Rectal smooth muscle tissue (tissue), 1 donor: ENCODE measurements around the gene OR51S1.
"Not testable (repeated sequence)": the region's sequence is repeated elsewhere in the genome, so short reads cannot be mapped to it uniquely, and the experiment has no call there.

Experiments
- H3K27ac ChIP-seq: one replicate; pipeline ENCODE4 v1.7.0; 2013; ENCODE audit warnings: low read depth, low read length, inconsistent platforms
- H3K27me3 ChIP-seq: one replicate; pipeline ENCODE4 v1.7.0; 2013; ENCODE audit warnings: low read length; ENCODE audit not compliant: control insufficient read depth, insufficient read depth
- H3K36me3 ChIP-seq: one replicate; pipeline ENCODE4 v1.7.0; 2013; ENCODE audit warnings: low read length; ENCODE audit not compliant: control insufficient read depth, insufficient read depth
- H3K4me1 ChIP-seq: one replicate; pipeline ENCODE4 v1.7.0; 2013; ENCODE audit warnings: low read length; ENCODE audit not compliant: control insufficient read depth, insufficient read depth
- H3K4me3 ChIP-seq: one replicate; pipeline ENCODE4 v1.7.0; 2013; ENCODE audit warnings: low read length
- H3K9ac ChIP-seq: one replicate; pipeline ENCODE4 v1.7.0; 2013; ENCODE audit warnings: low read length

Gene OR51S1

DNA sequence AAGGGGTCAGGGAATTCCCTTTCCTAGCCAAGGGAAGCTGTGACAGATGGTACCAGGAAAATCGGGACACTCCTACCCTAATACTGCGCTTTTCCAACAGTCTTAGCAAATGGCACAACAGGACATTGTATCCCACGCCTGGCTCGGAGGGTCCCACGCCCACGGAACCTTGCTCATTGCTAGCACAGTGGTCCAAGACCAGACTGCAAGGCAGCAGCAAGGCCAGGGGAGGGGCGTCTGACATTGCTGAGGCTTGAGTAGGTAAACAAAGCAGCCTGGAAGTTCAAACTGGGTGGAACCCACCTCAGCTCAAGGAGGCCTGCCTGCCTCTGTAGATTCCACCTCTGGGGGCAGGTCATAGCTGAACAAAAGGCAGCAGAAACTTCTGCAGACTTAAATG is 5.3 kb upstream of the OR51S1 start:
- H3K9ac ChIP-seq, H3K4me3 ChIP-seq, H3K36me3 ChIP-seq, H3K4me1 ChIP-seq, H3K27ac ChIP-seq, H3K27me3 ChIP-seq: not testable (repeated sequence)

GRCh38 chr11:4851033-4851432 is 2.0 kb upstream of the OR51S1 start:
- Histone ChIP-seq H3K4me1 (no peaks in the 10 kb centered on the region), H3K4me3 (no peak overlapping the region), H3K27ac (no peak overlapping the region), H3K36me3 (no peaks in the 10 kb centered on the region), H3K27me3 (no peaks in the 10 kb centered on the region), H3K9ac (no peak overlapping the region)

DNA sequence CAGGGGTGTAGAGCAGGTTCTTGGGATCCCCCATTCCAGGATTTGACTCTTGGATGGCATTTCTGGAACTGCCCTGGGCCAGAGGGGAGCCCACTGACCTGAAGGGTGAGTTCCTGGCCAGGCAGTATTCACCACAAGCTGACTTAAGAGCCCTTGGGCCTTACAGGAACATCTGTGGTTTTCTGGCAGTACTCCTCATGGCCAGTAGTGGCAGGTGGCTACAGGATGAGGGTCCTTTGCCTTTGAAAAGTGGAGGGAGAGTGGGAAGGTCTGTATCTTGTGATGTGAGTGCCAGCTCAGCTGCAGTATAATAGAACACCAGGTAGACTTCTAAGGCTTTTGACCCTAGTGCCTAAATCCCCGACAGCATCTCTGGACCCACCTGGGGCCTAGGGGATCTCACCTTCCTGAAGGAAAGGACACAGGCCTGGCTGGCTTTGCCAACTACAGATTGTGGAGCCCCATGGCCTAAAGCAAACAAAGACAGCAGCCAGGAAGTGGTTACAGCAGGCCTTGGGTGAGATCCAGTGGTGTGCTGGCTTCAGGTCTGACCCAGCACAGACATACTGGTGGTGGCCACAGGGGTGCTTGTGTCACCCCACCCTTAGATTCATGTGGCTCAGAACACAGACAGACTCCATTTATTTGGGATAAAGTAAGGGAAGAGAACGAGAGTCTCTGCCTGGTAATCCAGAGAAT is 9.0 kb downstream of the OR51S1 start:
- H3K27ac ChIP-seq = no peak overlapping the region
- H3K4me3 ChIP-seq = no peak overlapping the region
- no peaks in the 10 kb centered on the region for H3K27me3 ChIP-seq
- no peaks in the 10 kb centered on the region for H3K36me3 ChIP-seq
- H3K4me1 ChIP-seq = no peaks in the 10 kb centered on the region
- H3K9ac ChIP-seq = no peak overlapping the region

DNA sequence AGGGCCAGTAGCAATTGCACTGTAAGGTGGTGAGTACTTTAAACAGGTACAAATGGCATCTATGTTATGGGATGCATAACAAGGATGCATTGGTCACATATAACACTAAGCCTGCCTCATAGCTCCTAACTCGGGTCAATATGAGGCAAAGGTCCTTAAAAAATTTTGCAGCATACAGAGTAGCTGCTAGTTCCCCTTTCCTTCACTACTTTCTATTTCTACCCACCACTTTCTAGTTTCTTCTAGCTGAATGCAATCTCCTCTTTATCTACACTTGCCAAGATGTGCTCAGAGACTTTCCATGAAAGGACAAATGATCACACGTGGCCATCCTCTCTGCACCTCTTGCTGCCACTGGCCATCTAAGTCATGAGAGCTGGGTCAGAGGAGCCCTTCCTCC is 18.1 kb downstream of the OR51S1 start:
- H3K36me3 ChIP-seq = no peaks in the 10 kb centered on the region
- H3K27me3 ChIP-seq = no peaks in the 10 kb centered on the region
- H3K4me1 ChIP-seq = no peaks in the 10 kb centered on the region
- H3K27ac ChIP-seq = no peak overlapping the region
- H3K9ac ChIP-seq = no peak overlapping the region
- no peak overlapping the region for H3K4me3 ChIP-seq

DNA sequence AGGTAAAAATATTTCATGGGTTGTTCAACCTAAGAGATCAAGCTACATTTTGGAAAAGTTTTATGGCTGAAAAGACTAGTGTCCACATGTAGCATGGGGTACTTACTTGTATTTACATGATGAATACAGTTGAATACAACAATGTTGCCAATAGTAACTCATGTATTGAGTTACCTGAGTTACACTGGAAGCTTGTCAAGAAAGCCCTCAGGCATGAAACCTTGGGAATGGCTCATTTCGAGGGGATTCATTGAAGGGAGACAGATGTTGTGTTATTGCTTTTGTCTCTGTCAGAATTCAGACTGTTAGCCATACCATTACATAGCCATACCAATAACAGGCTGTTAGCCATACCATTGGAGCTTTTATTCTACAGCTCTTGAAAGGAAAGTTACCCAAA is 18.7 kb downstream of the OR51S1 start:
- H3K4me3 ChIP-seq = no peak overlapping the region
- no peaks in the 10 kb centered on the region for H3K36me3 ChIP-seq
- H3K27me3 ChIP-seq = no peaks in the 10 kb centered on the region
- no peak overlapping the region for H3K9ac ChIP-seq
- no peaks in the 10 kb centered on the region for H3K4me1 ChIP-seq
- H3K27ac ChIP-seq = no peak overlapping the region

DNA sequence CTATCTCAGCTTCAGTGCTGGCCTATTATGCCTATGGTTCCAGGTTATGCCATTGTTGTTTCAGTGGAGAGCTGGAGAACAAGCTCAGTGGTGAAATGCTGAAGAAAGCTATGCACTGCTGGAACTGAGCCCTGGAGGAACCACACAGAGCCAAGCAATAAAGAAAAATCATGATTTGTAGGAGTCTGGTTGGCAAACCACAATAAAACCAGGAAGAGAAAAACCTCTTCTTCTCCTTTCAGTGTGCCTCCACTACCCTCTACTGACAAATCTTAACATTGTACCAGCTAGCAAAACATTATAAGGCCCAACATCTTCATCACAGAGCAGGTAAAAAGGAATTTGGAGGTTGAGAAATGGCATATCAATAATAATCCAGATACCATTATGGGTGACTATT is 22.6 kb downstream of the OR51S1 start:
- H3K9ac ChIP-seq = no peak overlapping the region
- H3K4me1 ChIP-seq = no peaks in the 10 kb centered on the region
- H3K4me3 ChIP-seq = no peak overlapping the region
- H3K36me3 ChIP-seq = no peaks in the 10 kb centered on the region
- no peak overlapping the region for H3K27ac ChIP-seq
- no peaks in the 10 kb centered on the region for H3K27me3 ChIP-seq

DNA sequence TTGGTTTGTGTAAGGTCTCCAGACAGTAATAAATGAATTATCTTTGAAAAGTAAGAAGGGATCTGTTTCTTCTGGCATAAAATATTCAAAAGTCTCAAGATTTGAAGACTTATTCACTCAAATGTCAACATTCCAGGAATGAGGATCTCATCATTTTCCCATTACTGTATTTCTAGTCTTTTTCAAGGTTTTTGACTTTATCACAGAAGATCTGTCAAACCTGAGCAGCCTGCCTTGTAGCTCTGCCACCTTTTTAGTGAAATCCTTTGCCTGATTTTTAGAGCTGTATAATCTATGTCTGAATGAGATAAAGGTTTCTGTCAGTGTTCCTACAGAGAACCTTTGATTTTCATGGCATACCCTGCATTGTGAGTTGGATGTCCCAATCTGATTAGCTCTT is 23.9 kb downstream of the OR51S1 start:
- no peak overlapping the region for H3K27ac ChIP-seq
- H3K4me3 ChIP-seq = no peak overlapping the region
- H3K9ac ChIP-seq = no peak overlapping the region
- H3K27me3 ChIP-seq = no peaks in the 10 kb centered on the region
- H3K36me3 ChIP-seq = no peaks in the 10 kb centered on the region
- H3K4me1 ChIP-seq = no peaks in the 10 kb centered on the region

- Histone ChIP-seq H3K36me3 (no peaks in the 10 kb centered on the region), H3K4me1 (no peaks in the 10 kb centered on the region), H3K27ac (no peak within 1 kb of the TSS), H3K27me3 (no peaks in the 10 kb centered on the region), H3K4me3 (no peak within 1 kb of the TSS), H3K9ac (no peak within 1 kb of the TSS)
Measured at GRCh38 chr11:4821021-4821420, 28.0 kb downstream of the OR51S1 start, which contains the start of gene OR51F2. Gene OR51F2, plus strand, starts transcription at chr11:4821321. Its CDS starts 101 bp downstream, at chr11:4821422.

- Histone ChIP-seq H3K9ac (no peak overlapping the region), H3K27me3 (no peaks in the 10 kb centered on the region), H3K36me3 (no peaks in the 10 kb centered on the region), H3K4me1 (no peaks in the 10 kb centered on the region), H3K27ac (no peak overlapping the region), H3K4me3 (no peak overlapping the region)
Measured at GRCh38 chr11:4809246-4809645, 39.8 kb downstream of the OR51S1 start.

DNA sequence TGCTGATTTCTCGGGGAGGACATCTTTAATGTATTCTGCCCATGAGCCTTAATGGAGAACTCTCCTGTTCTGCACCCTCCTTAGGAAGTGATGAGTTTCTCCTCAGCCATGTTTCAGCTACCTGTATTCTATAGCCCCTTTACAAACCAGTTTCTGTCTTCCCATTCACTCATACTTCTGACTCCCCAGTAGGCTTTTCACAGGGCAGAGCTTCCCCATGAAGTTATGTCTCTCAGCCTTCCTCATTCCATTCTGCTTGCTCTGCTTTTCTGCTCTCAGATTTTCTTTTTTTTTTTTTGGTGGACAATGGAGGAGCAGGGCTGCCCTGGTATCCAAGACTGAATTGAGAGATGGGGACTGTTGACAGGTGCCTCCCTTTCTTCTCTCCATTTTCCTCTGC is 40.5 kb downstream of the OR51S1 start:
- Histone ChIP-seq H3K4me3 (no peak overlapping the region), H3K27me3 (no peaks in the 10 kb centered on the region), H3K9ac (no peak overlapping the region), H3K4me1 (no peaks in the 10 kb centered on the region), H3K36me3 (no peaks in the 10 kb centered on the region), H3K27ac (no peak overlapping the region)

- Histone ChIP-seq H3K27me3 (no peaks in the 10 kb centered on the region), H3K9ac (no peak within 1 kb of the TSS), H3K36me3 (no peaks in the 10 kb centered on the region), H3K4me3 (no peak within 1 kb of the TSS), H3K4me1 (no peaks in the 10 kb centered on the region), H3K27ac (no peak within 1 kb of the TSS)
Measured at GRCh38 chr11:4804280-4804679, 44.7 kb downstream of the OR51S1 start, which contains the start of gene OR52R1. Gene OR52R1, minus strand, starts transcription at chr11:4804380. Its CDS starts 0 bp downstream, at chr11:4804380.

- H3K4me3 ChIP-seq, H3K4me1 ChIP-seq, H3K27ac ChIP-seq, H3K36me3 ChIP-seq, H3K27me3 ChIP-seq, H3K9ac ChIP-seq: not testable (repeated sequence)
Measured at GRCh38 chr11:4801316-4801715, 47.7 kb downstream of the OR51S1 start.

GRCh38 chr11:4798427-4799183 is 50.4 kb downstream of the OR51S1 start:
- no peaks in the 10 kb centered on the region for H3K36me3 ChIP-seq
- H3K9ac ChIP-seq = no peak overlapping the region
- no peaks in the 10 kb centered on the region for H3K4me1 ChIP-seq
- H3K27ac ChIP-seq = no peak overlapping the region
- H3K27me3 ChIP-seq = no peaks in the 10 kb centered on the region
- no peak overlapping the region for H3K4me3 ChIP-seq
